PFSK-1 (cell line): ENCODE data around the gene ZNF581.

Experiments
- FOXP2 ChIP-seq: optimal IDR thresholded peaks from 2 replicates; pipeline ENCODE3; 2011; ENCODE audit warnings: borderline replicate concordance, control low read depth, inconsistent platforms; ENCODE audit not compliant: insufficient read depth; ENCODE audit errors: extremely low read length, extremely low read depth
- POLR2AphosphoS5 ChIP-seq: IDR thresholded peaks from 2 replicates; pipeline ENCODE4 v1.6.1; 2012; ENCODE audit warnings: low read depth, mild to moderate bottlenecking, control low read depth, low read length, moderate library complexity
- REST ChIP-seq, 2 experiments: IDR thresholded peaks; 2 replicates each; pipeline versions ENCODE4 v1.6.1 to v1.8.0; 2011 to 2012; ENCODE audit warnings: low read depth in 2 of 2, low read length in 2 of 2, control low read depth in 1 of 2, inconsistent platforms in 1 of 2, mild to moderate bottlenecking in 1 of 2, moderate library complexity in 1 of 2; ENCODE audit not compliant: insufficient read depth in 1 of 2
- SIN3A ChIP-seq: IDR thresholded peaks from 2 replicates; pipeline ENCODE4 v1.6.1; 2012; ENCODE audit warnings: mild to moderate bottlenecking, low read length, moderate library complexity, borderline replicate concordance; ENCODE audit not compliant: insufficient read depth
- TAF1 ChIP-seq: IDR thresholded peaks from 2 replicates; pipeline ENCODE4 v1.6.1; 2012; ENCODE audit warnings: low read length, control low read depth, borderline replicate concordance; ENCODE audit not compliant: insufficient read depth

ZNF581 gene

GRCh38 chr19:55667511-55667910, 24.1 kb downstream of the ZNF581 start:
- TF ChIP-seq POLR2AphosphoS5 (no peak), REST (IDR thresholded peaks at IDR 0.05; ENCODE audit: insufficient read depth in 1 of 2, low read depth in 2 of 2, low read length in 2 of 2) (no peak), SIN3A (no peak), FOXP2 (no peak), TAF1 (no peak)

- TF ChIP-seq POLR2AphosphoS5 (no peak), SIN3A (no peak), FOXP2 (no peak), REST (IDR thresholded peaks at IDR 0.05; ENCODE audit: insufficient read depth in 1 of 2, low read depth in 2 of 2, low read length in 2 of 2) (no peak), TAF1 (no peak)
Measured at GRCh38 chr19:55667958-55668357, 24.5 kb downstream of the ZNF581 start.

- TF ChIP-seq FOXP2 (no peak), SIN3A (no peak), POLR2AphosphoS5 (no peak), REST (IDR thresholded peaks at IDR 0.05; ENCODE audit: insufficient read depth in 1 of 2, low read depth in 2 of 2, low read length in 2 of 2) (no peak), TAF1 (no peak)
Measured at GRCh38 chr19:55668603-55669348, 25.3 kb downstream of the ZNF581 start.

GRCh38 chr19:55669418-55670279, 26.2 kb downstream of the ZNF581 start:
- TF ChIP-seq POLR2AphosphoS5 (no peak; the same call in 1 of the 2 replicates), SIN3A (no peak), FOXP2 (no peak), REST (IDR thresholded peaks at IDR 0.05; ENCODE audit: insufficient read depth in 1 of 2, low read depth in 2 of 2, low read length in 2 of 2) (no peak), TAF1 (no peak)
